A549 (cell line): ENCODE data around the gene VGLL3. TPM values are rescaled to one million over a fixed set of nuclear protein-coding genes. Genes with fewer than 3 reads are reported as not detected.

Source experiments
- ATAC-seq, 2 experiments: fragments of 200-7000 bp in 1 of 2; fragments of >200 bp in 1 of 2; cut with Nextera tagmentation in 1 of 2; cut with Tn5 transposase in 1 of 2; 3 replicates each; pipeline versions ENCODE4 v1.8.0 to v1.9.1; 2018 to 2020; ENCODE audit warnings: mild to moderate bottlenecking in 1 of 2, moderate library complexity in 1 of 2
- CTCF ChIA-PET: fragments of 300-600 bp; sonication (Branson Sonifier 250); formaldehyde crosslinking; extraction: SDS; loops from one replicate; lab custom pipeline; 2021; ENCODE audit warnings: antibody characterized with exemption, inconsistent platforms; lab: Yijun Ruan, JAX
- POLR2A ChIA-PET: fragments of 350-600 bp; formaldehyde crosslinking; extraction: SDS; loops from one replicate; lab custom pipeline; 2021; ENCODE audit warnings: antibody characterized with exemption, inconsistent platforms; lab: Yijun Ruan, JAX
- DNase-seq, 2 experiments: peaks; one replicate each; pipeline versions ENCODE4 v3.0.0 to v3.0.0-alpha.2; 2011 to 2016; ENCODE audit warnings: low read depth in 1 of 2, low spot score in 1 of 2
- FAIRE-seq: peaks from 2 replicates; lab custom pipeline; 2011; peaks lifted over from hg19 to GRCh38; lab: Jason Lieb, UNC
- H3K27ac ChIP-seq, 2 experiments: fragments of >200 bp; sonication (Bioruptor Twin); formaldehyde crosslinking; 3 replicates each; pipeline ENCODE4 v1.5.1; 2016 to 2017
- H3K4me1 ChIP-seq: fragments of >200 bp; sonication (Bioruptor Twin); formaldehyde crosslinking; 3 replicates; pipeline ENCODE4 v1.6.1; 2016
- H3K4me2 ChIP-seq: fragments of >200 bp; sonication (Bioruptor Twin); formaldehyde crosslinking; 3 replicates; pipeline ENCODE4 v1.6.1; 2016
- H3K4me3 ChIP-seq: fragments of >200 bp; sonication (Bioruptor Twin); formaldehyde crosslinking; 3 replicates; pipeline ENCODE4 v1.5.1; 2016
- H3K9me3 ChIP-seq: fragments of >200 bp; sonication (Bioruptor Twin); formaldehyde crosslinking; 3 replicates; pipeline ENCODE4 v1.6.1; 2016
- CHD2 ChIP-seq: fragments of 150-350 bp; IDR thresholded peaks from 2 replicates; pipeline ENCODE4 v1.6.1; 2014; ENCODE audit warnings: low read length; ENCODE audit not compliant: partially characterized antibody
- ESRRA ChIP-seq: fragments of 150-350 bp; IDR thresholded peaks from 2 replicates; pipeline ENCODE4 v1.6.1; 2014; ENCODE audit warnings: mild to moderate bottlenecking, low read length, borderline replicate concordance
- FOSB ChIP-seq: fragments of 250-450 bp; sonication (Bioruptor Pico); IDR thresholded peaks from 2 replicates; pipeline ENCODE4 v1.5.0; 2020; ENCODE audit warnings: mild to moderate bottlenecking, moderate library complexity
- FOXS1 ChIP-seq: fragments of 250-450 bp; sonication (Bioruptor Pico); IDR thresholded peaks from 2 replicates; pipeline ENCODE4 v1.5.0; 2020; ENCODE audit warnings: mild to moderate bottlenecking, moderate library complexity
- GATA3 ChIP-seq: IDR thresholded peaks from 2 replicates; pipeline ENCODE4 v1.6.1; 2012; ENCODE audit warnings: borderline replicate concordance
- HOXA7 ChIP-seq: fragments of 250-450 bp; sonication (Bioruptor Pico); IDR thresholded peaks from 2 replicates; pipeline ENCODE4 v1.5.0; 2020; ENCODE audit warnings: mild to moderate bottlenecking, moderate library complexity
- JUNB ChIP-seq: fragments of >200 bp; sonication (Bioruptor Twin); formaldehyde crosslinking; IDR thresholded peaks from 2 replicates; pipeline ENCODE4 v1.6.1; 2016
- MAFK ChIP-seq: fragments of 450-650 bp; IDR thresholded peaks from 2 replicates; pipeline ENCODE4 v1.6.1; 2014; ENCODE audit not compliant: partially characterized antibody
- NFE2L2 ChIP-seq: fragments of 150-350 bp; conservative IDR thresholded peaks from 2 replicates; pipeline ENCODE4 v1.6.1; 2014; ENCODE audit warnings: low read length
- POLR2AphosphoS2 ChIP-seq: conservative IDR thresholded peaks from 2 replicates; pipeline ENCODE4 v1.6.1; 2012; ENCODE audit warnings: low read length, improper control_type of control experiment, inconsistent platforms
- RAD21 ChIP-seq, 2 experiments: fragments of >200 bp in 1 of 2; sonication (Bioruptor Twin) in 1 of 2; formaldehyde crosslinking in 1 of 2; IDR thresholded peaks in 1 of 2; conservative IDR thresholded peaks in 1 of 2; 2 replicates in 1 of 2; 3 replicates in 1 of 2; pipeline ENCODE4 v1.6.1; 2012 to 2018; ENCODE audit warnings: inconsistent platforms in 1 of 2
- RFX5 ChIP-seq: fragments of 450-650 bp; IDR thresholded peaks from 2 replicates; pipeline ENCODE4 v1.7.1; 2014; ENCODE audit warnings: antibody characterized with exemption, mild to moderate bottlenecking, moderate library complexity
- SMC3 ChIP-seq: fragments of >200 bp; sonication (Bioruptor Twin); formaldehyde crosslinking; IDR thresholded peaks from 3 replicates; pipeline ENCODE4 v1.6.1; 2018; ENCODE audit warnings: inconsistent platforms
- TFCP2L1 ChIP-seq: fragments of 250-450 bp; sonication (Bioruptor Pico); IDR thresholded peaks from 2 replicates; pipeline ENCODE4 v1.5.0; 2021; ENCODE audit warnings: mild to moderate bottlenecking
- ZC3H11A ChIP-seq: fragments of 450-650 bp; IDR thresholded peaks from 2 replicates; pipeline ENCODE4 v1.6.1; 2014; ENCODE audit warnings: antibody characterized with exemption, mild to moderate bottlenecking
- ZFP36 ChIP-seq: fragments of 450-650 bp; IDR thresholded peaks from 2 replicates; pipeline ENCODE4 v1.6.1; 2014; ENCODE audit warnings: borderline replicate concordance; ENCODE audit not compliant: partially characterized antibody
- ZSCAN20 ChIP-seq: fragments of 250-450 bp; sonication (Bioruptor Pico); IDR thresholded peaks from 2 replicates; pipeline ENCODE4 v1.8.0; 2022; ENCODE audit warnings: mild to moderate bottlenecking, moderate library complexity
- WGBS: methylation state at CpG from one replicate; pipeline ENCODE4 v1.1.6; 2017; ENCODE audit errors: missing lambda C conversion rate; 5-methylcytosine and 5-hydroxymethylcytosine counted together
- polyA plus RNA-seq, 4 experiments: library from polyadenylated mRNA; depleted of rRNA in 3 of 4; stranded (reverse); fragments of >200 nt; fragmentation: RNase III in 1 of 4; extraction: RNeasy Plus Mini Kit Qiagen cat#74134 plus additional on column Dnase treatment in 1 of 4; gene quantifications; 2 replicates in 3 of 4; 3 replicates in 1 of 4; pipeline ENCODE4 v1.2.3, GENCODE V29; 2011 to 2017
- TF ChIP-seq, protein P1 (sequence below): fragments of 200-600 bp; sonication (generic); IDR thresholded peaks from 2 replicates; pipeline ENCODE4 v1.6.1; 2016; ENCODE audit warnings: antibody characterized with exemption, mild to moderate bottlenecking, moderate library complexity
- TF ChIP-seq, protein P2 (sequence below): fragments of 150-350 bp; IDR thresholded peaks from 2 replicates; pipeline ENCODE4 v1.6.1; 2014; ENCODE audit warnings: low read depth, mild to moderate bottlenecking, low read length
- TF ChIP-seq, protein P3 (sequence below): fragments of 450-650 bp; IDR thresholded peaks from 2 replicates; pipeline ENCODE4 v1.6.1; 2014; ENCODE audit warnings: antibody characterized with exemption
- TF ChIP-seq, protein P4 (sequence below): fragments of >200 bp; sonication (Bioruptor Twin); formaldehyde crosslinking; IDR thresholded peaks from 3 replicates; pipeline ENCODE4 v1.5.1; 2016
- TF ChIP-seq, protein P5 (sequence below): fragments of >200 bp; sonication (Bioruptor Twin); formaldehyde crosslinking; IDR thresholded peaks from 3 replicates; pipeline ENCODE4 v1.6.1; 2016

Gene VGLL3
- polyA plus RNA-seq, 2 of the 4 experiments (the other 2 are of a cell fraction) = 4.3 to 13.0 TPM

DNA sequence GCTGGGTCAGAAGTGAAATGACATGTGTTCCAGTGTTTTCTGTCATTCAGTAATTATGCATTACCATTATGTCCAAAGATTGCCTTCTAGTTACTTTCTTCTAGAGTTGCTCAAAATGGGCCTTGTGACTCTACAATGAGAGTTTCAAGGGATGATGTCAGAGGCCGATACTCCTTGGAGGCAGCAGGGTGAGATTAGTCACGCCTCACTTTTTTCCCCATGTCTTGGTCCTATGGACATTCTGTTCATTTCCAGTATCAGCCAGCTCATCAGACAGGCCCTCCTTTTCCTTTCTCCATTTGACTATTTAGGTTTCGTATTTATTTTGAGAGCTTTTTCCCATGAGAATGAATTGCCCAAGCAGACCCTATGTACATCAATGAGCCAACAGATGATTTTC, 17.5 kb downstream of the VGLL3 start:
- TF ChIP-seq ZFP36 (no peak), FOXS1 (CRISPR knock-in tag) (no peak), ZC3H11A (no peak), ESRRA (no peak), RFX5 (no peak), NFE2L2 (no peak), GATA3 (no peak)
- TF ChIP-seq, protein P1, sequence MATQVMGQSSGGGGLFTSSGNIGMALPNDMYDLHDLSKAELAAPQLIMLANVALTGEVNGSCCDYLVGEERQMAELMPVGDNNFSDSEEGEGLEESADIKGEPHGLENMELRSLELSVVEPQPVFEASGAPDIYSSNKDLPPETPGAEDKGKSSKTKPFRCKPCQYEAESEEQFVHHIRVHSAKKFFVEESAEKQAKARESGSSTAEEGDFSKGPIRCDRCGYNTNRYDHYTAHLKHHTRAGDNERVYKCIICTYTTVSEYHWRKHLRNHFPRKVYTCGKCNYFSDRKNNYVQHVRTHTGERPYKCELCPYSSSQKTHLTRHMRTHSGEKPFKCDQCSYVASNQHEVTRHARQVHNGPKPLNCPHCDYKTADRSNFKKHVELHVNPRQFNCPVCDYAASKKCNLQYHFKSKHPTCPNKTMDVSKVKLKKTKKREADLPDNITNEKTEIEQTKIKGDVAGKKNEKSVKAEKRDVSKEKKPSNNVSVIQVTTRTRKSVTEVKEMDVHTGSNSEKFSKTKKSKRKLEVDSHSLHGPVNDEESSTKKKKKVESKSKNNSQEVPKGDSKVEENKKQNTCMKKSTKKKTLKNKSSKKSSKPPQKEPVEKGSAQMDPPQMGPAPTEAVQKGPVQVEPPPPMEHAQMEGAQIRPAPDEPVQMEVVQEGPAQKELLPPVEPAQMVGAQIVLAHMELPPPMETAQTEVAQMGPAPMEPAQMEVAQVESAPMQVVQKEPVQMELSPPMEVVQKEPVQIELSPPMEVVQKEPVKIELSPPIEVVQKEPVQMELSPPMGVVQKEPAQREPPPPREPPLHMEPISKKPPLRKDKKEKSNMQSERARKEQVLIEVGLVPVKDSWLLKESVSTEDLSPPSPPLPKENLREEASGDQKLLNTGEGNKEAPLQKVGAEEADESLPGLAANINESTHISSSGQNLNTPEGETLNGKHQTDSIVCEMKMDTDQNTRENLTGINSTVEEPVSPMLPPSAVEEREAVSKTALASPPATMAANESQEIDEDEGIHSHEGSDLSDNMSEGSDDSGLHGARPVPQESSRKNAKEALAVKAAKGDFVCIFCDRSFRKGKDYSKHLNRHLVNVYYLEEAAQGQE = no peak
- TF ChIP-seq, protein P2, sequence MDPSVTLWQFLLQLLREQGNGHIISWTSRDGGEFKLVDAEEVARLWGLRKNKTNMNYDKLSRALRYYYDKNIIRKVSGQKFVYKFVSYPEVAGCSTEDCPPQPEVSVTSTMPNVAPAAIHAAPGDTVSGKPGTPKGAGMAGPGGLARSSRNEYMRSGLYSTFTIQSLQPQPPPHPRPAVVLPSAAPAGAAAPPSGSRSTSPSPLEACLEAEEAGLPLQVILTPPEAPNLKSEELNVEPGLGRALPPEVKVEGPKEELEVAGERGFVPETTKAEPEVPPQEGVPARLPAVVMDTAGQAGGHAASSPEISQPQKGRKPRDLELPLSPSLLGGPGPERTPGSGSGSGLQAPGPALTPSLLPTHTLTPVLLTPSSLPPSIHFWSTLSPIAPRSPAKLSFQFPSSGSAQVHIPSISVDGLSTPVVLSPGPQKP = no peak
- TF ChIP-seq, protein P3, sequence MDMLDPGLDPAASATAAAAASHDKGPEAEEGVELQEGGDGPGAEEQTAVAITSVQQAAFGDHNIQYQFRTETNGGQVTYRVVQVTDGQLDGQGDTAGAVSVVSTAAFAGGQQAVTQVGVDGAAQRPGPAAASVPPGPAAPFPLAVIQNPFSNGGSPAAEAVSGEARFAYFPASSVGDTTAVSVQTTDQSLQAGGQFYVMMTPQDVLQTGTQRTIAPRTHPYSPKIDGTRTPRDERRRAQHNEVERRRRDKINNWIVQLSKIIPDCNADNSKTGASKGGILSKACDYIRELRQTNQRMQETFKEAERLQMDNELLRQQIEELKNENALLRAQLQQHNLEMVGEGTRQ = no peak
- ChIA-PET POLR2A (interaction anchor here (0.9 kb wide), 1 partner anchor 15 kb away, joined by 3 read pairs; no protein-coding TSS in a partner anchor), CTCF (interaction anchor here (1.5 to 1.8 kb wide), 3 partner anchors 12 to 110 kb away, joined by 4 to 7 read pairs (median 4); partner anchors contain the start of gene VGLL3)
- no peak overlapping the region for H3K4me3 ChIP-seq
- peaks cover 8% of the 10 kb centered on the region; the same call in 2 of the 3 replicates for H3K4me1 ChIP-seq
- peak; percentile 18 for FAIRE-seq
- H3K27ac ChIP-seq = peak overlapping the region in 1 of 2 experiments; percentile 20; a peak in 1 of 6 replicates
- no peak overlapping the region for H3K4me2 ChIP-seq
- no peaks in the 10 kb centered on the region for H3K9me3 ChIP-seq
- WGBS = 70% methylated on average over 3 of the region's 3 CpGs
- ATAC-seq = peak; percentile 47 to 72; a peak in 4 of 6 replicates
- DNase-seq = peak in 1 of 2 experiments; percentile 41

DNA sequence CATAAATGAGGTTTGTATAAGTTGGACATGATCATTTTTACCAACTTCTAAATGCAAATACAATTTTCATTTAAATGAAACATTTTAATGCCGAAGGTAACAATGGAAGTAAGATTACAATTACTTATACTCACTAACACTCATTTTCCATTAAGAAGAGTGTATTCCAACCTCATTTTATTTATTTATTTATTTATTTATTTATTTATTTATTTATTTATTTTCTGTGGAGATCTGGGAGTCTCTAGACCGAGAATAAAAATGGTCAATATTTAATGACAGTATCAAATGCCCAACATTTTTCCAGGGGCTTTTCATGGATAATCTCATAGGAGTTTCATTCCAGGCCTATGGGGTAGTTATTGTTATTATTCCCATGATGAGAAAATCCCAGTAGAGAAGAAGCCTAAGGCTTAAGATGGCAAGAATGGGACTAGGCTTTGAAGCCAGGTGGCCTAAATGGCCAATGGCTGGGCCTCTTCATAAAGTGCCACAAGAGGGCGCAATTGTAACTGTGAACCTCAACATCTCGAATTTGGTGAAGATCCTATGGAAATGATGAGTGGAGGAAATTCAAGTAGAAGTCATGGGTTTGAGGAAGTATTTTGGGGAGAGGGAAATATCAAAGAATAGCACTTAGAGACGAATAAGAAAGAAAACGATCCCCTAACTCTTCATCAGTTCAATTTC, 21.3 kb downstream of the VGLL3 start:
- no peak for TF ChIP-seq FOXS1 (CRISPR knock-in tag)
- TF ChIP-seq ZC3H11A = peak; percentile 97
- TF ChIP-seq, protein P4, sequence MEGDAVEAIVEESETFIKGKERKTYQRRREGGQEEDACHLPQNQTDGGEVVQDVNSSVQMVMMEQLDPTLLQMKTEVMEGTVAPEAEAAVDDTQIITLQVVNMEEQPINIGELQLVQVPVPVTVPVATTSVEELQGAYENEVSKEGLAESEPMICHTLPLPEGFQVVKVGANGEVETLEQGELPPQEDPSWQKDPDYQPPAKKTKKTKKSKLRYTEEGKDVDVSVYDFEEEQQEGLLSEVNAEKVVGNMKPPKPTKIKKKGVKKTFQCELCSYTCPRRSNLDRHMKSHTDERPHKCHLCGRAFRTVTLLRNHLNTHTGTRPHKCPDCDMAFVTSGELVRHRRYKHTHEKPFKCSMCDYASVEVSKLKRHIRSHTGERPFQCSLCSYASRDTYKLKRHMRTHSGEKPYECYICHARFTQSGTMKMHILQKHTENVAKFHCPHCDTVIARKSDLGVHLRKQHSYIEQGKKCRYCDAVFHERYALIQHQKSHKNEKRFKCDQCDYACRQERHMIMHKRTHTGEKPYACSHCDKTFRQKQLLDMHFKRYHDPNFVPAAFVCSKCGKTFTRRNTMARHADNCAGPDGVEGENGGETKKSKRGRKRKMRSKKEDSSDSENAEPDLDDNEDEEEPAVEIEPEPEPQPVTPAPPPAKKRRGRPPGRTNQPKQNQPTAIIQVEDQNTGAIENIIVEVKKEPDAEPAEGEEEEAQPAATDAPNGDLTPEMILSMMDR = peak; percentile 67
- TF ChIP-seq ZSCAN20 (CRISPR knock-in tag) = no peak
- peak; percentile 19 for TF ChIP-seq MAFK
- no peak for TF ChIP-seq FOSB (CRISPR knock-in tag)
- TF ChIP-seq, protein P5, sequence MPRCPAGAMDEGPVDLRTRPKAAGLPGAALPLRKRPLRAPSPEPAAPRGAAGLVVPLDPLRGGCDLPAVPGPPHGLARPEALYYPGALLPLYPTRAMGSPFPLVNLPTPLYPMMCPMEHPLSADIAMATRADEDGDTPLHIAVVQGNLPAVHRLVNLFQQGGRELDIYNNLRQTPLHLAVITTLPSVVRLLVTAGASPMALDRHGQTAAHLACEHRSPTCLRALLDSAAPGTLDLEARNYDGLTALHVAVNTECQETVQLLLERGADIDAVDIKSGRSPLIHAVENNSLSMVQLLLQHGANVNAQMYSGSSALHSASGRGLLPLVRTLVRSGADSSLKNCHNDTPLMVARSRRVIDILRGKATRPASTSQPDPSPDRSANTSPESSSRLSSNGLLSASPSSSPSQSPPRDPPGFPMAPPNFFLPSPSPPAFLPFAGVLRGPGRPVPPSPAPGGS = no peak
- TF ChIP-seq TFCP2L1 (CRISPR knock-in tag) = no peak
- TF ChIP-seq GATA3 = no peak
- peak; percentile 76 for TF ChIP-seq SMC3
- TF ChIP-seq POLR2AphosphoS2 = no peak
- no peak for TF ChIP-seq CHD2
- peak; percentile 72 to 83 for TF ChIP-seq RAD21 (conservative IDR thresholded peaks at IDR 0.05 in 1 of 2, IDR thresholded peaks at IDR 0.05 in 1 of 2)
- no peak for TF ChIP-seq NFE2L2
- TF ChIP-seq HOXA7 = no peak
- TF ChIP-seq JUNB = no peak
- TF ChIP-seq, protein P1 = no peak
- Histone ChIP-seq H3K4me3 (no peak overlapping the region), H3K4me2 (no peak overlapping the region), H3K27ac (no peak overlapping the region), H3K9me3 (no peaks in the 10 kb centered on the region), H3K4me1 (peaks cover 8% of the 10 kb centered on the region; the same call in 2 of the 3 replicates)
- ATAC-seq = peak; percentile 63 to 87; a peak in 5 of 6 replicates
- WGBS = 41% methylated on average over 6 of the region's 6 CpGs
- ChIA-PET POLR2A (no interaction called here), CTCF (interaction anchor here (0.6 to 2.4 kb wide), 3 partner anchors 60 to 113 kb away, joined by 3 to 10 read pairs (median 7); no protein-coding TSS in a partner anchor)
- peak; percentile 32 for FAIRE-seq
- peak in 1 of 2 experiments; percentile 75 for DNase-seq
